GM19043 (cell line): ENCODE data around the gene CELF4.
"Not testable (repeated sequence)": the region's sequence is repeated elsewhere in the genome, so short reads cannot be mapped to it uniquely, and the experiment has no call there.

Experiments used
- ATAC-seq: cut with Tn5 transposase; IDR thresholded peaks from one replicate; pipeline ENCODE4 v1.9.1; 2021; ENCODE audit warnings: low read depth; ENCODE audit not compliant: unreplicated experiment

CELF4 gene

DNA sequence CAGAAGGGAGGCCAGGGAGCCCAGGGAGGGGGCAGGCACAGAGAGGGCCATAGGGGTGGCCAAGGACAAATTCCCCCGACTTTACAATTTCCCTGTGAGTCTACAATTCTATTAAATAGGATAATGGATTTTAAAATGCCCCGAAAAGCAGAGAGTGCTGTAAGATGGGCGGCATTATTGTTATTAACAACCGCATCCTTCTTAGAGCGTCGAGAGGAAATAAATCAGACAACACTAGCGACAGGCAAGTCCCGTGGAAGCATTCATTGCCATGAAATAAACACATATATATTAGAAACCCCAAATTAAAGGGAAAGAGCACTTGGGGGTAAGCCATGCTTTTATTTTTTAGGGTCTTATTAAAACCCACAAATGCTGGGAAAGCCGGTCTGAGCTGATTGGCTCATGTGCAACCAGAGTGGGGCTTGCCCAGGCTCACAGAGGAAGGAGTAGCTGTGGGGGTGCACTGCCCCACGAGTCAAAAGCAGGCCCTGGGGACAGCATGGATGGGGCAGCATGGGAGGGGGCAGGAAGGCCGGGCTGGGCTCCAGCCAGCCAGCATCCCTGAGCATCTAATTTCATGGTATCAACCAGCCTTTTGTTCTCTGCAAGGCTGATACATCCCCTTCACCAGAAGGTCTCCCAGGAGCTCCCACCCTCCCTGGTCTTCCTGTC is 187.1 kb downstream of the CELF4 start:
- ATAC-seq: no peak

DNA sequence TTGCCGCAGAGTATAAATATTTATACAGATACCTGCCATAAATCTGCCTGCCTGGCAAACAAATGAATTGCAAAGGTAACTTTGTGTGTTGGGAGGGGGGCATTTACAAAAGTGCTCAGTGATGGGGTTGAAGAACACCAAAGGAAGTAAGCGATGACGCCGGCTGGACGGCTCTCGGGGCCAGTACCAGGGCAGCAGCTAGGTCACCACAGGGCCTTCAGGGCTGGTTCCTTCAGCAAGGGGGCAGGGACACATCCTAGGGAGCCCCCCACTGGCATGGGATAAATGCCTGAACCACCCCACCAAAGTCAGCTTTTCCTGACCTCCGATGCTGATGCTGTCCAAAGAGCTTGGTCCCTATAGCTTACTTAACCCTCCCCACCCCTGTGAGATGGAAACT is 190.4 kb downstream of the CELF4 start:
- no peak for ATAC-seq

DNA sequence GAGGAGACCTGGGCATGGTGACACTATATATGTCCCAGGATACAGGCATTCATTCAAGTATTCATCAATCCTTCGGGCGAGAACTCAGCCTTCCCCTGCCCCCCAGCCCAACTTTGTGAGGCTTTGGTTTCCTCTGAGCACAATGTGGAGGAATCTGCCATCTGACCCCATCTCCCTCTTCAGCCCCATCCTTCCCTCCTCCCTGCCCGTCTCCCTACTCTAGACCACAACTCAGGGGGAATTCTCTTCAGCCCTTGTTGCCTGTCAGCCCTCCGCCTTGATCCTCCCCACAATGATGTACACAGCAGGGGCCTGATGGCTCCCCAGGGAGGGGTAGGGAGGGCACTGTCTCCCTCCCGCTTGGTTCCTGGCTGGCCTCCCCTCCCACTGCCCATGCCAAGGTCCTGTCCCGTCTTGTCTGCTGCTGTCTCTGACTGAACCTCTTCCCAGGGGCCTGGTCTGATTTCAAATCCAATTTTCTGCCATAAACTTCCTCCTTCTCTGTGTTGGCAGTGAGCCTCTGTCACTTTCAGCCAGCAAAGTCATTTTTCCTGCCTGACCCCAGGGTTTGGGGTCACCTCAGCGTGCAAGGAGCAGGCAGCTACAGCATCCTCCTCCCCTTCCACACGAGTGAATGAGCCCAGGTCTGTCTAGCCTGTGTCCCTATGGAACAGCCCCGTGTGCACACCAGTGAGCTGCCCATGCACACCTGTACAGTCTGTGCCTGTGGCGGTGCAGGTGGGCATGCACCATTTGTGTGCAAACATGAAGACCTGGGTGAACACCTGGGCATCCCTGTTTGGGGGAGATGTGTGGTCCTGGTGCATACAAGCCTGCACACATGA is 197.3 kb downstream of the CELF4 start:
- ATAC-seq: no peak

- ATAC-seq: no peak
Measured at GRCh38 chr18:37364237-37364636, 201.4 kb downstream of the CELF4 start.

GRCh38 chr18:37362158-37362890 is 203.3 kb downstream of the CELF4 start:
- ATAC-seq: no peak

GRCh38 chr18:37361335-37362157 is 204.1 kb downstream of the CELF4 start:
- no peak for ATAC-seq

DNA sequence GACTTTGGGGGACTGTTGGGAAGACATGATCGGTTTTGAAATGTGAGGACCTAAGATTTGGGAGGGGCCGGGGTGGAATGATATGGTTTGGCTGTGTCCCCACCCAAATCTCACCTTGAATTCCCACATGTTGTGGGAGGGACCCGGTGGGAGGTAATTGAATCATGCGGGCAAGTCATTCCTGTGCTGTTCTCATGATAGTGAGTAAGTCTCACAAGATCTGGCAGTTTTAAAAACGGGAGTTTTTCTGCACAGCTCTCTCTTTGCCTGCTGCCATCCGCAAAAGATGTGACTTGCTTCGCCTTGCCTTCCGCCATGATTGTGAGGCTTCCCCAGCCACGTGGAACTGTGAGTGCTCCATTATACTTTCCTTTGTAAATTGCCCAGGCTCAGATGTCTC is 207.5 kb downstream of the CELF4 start:
- not testable (repeated sequence) for ATAC-seq

GRCh38 chr18:37355772-37356171 is 209.8 kb downstream of the CELF4 start:
- ATAC-seq: no peak

- no peak for ATAC-seq
Measured at GRCh38 chr18:37351110-37351509, 214.5 kb downstream of the CELF4 start.

- ATAC-seq: no peak
Measured at GRCh38 chr18:37348729-37349128, 216.9 kb downstream of the CELF4 start.

DNA sequence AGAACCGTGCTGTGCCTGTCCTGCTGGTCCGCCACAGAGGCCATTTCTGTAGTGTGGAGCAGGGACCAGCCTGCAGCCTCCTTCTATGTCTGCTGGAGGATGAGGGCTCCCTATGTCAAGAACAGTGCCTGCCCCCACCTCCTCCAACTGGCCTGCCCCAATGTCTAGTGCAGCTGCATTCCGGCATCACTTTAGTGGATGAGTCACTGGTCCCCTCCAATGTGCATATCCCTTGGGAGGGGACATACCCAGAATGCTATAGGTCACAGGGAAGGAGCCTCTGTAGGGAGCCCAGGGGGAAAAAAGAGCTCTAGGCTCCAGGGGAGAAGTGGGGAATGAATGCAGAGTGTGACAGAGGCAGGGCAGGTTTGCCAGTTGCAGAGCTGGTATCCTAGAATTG is 219.6 kb downstream of the CELF4 start:
- ATAC-seq: no peak

DNA sequence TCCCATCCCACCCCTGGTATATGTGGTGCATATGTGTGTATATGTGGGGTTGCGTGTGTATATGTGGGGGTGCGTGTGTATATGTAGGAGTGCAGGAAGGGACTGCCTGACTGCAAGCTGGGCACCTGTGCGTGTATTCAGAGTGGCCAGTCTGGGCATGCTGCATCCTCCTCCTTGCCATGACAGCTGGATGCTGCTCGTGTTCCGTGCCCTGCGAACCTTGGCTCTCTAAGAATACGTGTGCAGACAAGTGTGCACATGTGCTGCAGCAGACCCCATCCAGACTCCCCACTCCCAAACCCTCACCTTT is 222.1 kb downstream of the CELF4 start:
- ATAC-seq: no peak

DNA sequence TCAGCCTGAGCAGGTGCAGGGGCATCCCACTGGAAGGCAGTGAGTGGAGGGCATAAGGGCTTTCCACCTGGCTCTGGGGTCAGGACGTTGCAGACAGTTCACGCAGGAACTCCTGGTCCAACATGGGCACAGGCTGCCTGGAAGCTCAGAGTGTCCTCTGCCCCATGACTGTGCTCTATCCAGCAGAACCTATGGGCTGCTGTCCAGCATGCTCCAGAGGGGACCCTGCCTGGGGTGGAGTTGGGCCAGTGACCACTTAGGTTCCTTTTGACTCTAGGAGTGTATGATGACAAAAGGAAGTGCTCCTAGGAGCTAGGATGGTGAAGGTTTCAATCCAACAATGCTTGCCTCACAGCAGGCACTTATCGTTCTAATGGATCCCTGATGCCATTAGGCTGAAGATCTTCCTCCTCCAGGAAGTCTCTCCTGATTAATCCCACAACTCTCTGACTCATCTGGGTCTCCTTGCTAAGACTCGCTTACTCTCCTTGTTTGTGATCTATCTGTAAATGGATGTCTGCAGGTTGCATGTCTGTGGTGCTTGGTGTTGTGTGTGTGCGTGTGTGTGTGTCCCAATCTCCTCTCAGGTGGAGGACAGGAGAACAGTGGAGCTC is 224.0 kb downstream of the CELF4 start:
- no peak for ATAC-seq

GRCh38 chr18:37341016-37341415 is 224.6 kb downstream of the CELF4 start:
- ATAC-seq: no peak

DNA sequence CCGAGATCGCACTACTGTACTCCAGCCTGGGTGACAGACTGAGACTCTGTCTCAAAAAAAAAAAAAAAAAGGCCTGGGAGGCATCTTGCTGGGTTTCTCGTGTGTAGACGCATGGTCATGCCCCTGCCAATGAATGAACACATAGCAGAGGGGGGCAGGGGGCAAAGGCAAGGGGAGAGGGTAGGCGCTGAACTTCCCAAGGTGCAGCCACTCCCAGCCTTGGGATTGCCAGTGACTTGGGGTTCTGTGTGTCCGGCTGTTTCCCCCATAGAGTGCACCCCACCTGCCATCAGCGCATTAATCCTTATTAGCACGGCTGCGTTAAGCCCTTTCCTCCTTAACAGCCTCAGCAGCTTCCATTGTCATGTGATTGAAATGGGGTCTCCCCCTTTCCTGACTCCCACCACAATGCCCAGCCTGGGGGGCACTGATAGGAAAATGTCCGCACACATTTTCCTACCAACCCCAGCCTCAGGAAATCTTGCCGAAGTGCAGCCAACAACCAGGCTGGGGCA is 225.8 kb downstream of the CELF4 start:
- ATAC-seq: no peak

DNA sequence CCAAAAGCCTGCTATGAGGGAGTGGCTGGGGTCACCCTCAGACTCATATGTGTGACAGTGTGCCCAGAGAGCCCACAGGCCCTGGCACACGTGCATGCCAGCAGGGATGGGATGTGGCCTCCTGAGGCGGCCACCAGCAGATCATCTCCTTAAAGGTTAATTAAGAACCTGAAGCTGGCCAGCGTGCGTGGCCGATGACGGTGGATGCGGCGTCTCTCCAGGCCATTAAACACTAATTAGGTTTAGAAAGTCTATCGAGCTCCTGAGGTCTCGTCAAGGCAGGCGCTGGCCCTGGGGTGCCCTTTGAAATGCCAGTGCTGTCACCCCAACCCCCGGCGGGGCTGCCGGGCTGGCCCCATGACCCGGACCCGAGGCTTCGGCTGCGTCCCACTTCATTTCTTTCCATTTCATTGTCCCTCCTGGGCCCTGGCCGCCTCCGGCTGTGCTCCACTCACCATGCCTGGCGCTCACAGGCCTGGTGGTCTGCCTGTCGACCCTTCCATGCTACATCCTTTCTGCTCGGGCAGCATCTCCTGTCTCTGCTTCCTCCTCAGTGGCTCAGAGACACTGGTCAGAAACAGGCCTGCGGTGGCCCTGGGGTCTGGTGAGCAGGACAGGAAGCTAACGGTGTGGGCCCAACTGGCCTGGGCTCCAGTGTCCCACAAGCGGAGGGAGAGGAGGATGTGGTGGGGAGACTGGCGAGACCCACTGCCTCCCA is 228.9 kb downstream of the CELF4 start:
- ATAC-seq: no peak

- no peak for ATAC-seq
Measured at GRCh38 chr18:37335409-37335736, 230.2 kb downstream of the CELF4 start.

- no peak for ATAC-seq
Measured at GRCh38 chr18:37334631-37335408, 230.8 kb downstream of the CELF4 start.
